Ammon's horn (tissue), 1 donor: ENCODE measurements around the gene CEP97.
"Not testable (repeated sequence)": the region's sequence is repeated elsewhere in the genome, so short reads cannot be mapped to it uniquely, and the experiment has no call there.

Experiments
- DNase-seq: peaks from one replicate; pipeline ENCODE4 v3.0.0-alpha.2; 2016; ENCODE audit warnings: low spot score

CEP97 gene

GRCh38 chr3:101703169-101703568, 21.2 kb upstream of the CEP97 start:
- DNase-seq, result no peak

DNA sequence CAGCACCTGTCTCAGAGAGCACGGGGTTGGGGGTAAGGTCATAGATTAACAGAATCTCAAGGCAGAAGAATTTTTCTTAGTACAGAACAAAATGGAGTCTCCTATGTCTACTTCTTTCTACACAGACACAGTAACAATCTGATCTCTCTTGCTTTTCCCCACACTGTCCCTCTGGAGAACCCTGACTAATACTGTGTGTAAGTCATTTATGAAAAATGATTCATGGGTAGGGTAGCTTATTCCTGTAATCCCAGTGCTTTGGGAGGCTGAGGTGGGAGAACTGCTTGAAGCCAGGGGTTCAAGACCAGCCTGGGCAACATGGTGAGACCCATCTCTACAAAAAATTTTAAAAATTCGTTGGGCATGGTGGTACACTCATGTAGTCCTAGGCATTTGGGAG, 19.8 kb upstream of the CEP97 start:
- not testable (repeated sequence) for DNase-seq

DNA sequence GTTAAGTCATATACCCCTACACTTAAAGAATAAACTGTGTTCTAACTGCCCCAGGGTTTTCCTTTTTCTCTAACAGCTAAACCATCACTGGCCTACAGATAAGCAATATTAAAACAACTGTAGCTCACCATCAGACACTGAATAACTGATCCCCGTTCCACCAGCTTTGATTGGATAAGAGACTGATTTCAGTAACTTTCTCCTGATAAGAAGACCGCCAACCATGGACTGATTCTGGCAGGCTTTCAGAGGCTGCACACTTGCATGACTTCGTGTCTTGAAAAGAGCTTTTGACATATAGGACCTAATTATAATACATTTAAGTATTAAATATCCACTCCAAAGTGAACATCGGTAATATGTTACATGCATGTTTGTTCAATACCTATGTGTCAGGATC, 15.3 kb upstream of the CEP97 start:
- no peak for DNase-seq

DNA sequence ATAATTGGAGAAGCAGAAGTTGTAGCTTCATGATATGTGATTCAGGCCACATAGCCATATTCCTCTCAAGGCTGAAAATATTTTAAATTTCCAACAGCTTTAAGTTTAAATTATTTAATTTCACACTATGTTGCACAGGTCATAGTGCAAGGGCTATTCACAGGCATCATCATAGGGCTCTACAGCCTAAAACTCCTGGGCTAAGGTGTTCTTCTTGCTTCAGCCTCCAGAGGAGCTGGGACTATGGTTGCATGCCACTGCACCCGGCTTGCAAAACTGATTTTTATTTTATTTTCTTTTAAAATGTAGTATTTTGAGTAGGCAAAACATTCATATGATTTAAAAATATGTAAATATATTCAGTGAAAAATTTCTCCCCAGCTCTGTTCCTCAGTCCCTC, 6.0 kb upstream of the CEP97 start:
- no peak for DNase-seq

- DNase-seq, result no peak
These were observed 4.7 kb upstream of the CEP97 start for GRCh38 chr3:101719604-101720185.

GRCh38 chr3:101720851-101721840, 3.3 kb upstream of the CEP97 start:
- DNase-seq, result no peak

GRCh38 chr3:101722394-101723173, 1.8 kb upstream of the CEP97 start:
- DNase-seq, result no peak

GRCh38 chr3:101725194-101725889, 928 bp downstream of the CEP97 start:
- peak; percentile 53 for DNase-seq

- no peak for DNase-seq
These were observed 1.5 kb downstream of the CEP97 start for GRCh38 chr3:101725890-101726275.

DNA sequence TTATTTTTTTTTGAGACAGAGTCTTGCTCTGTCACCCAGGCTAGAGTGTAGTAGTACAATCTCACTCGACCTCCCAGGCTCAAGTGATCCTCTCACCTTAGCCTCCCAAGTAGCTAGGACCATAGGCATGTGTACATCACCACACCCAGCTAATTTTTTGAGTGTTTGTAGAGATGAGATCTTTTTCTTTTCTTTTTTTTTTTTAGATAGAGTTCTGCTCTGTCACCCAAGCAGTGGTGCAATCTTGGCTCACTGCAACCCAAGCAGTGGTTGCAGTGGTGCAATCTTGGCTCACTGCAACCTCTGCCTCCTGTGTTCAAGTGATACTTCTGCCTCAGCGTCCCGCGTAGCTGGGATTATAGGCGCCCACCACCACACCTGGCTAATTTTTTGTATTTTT, 5.2 kb downstream of the CEP97 start:
- no peak for DNase-seq

GRCh38 chr3:101730839-101731238, 6.4 kb downstream of the CEP97 start:
- no peak for DNase-seq

GRCh38 chr3:101732240-101732641, 7.8 kb downstream of the CEP97 start:
- DNase-seq, result peak; percentile 86

GRCh38 chr3:101735833-101736232, 11.4 kb downstream of the CEP97 start:
- no peak for DNase-seq

- not testable (repeated sequence) for DNase-seq
These were observed 17.5 kb downstream of the CEP97 start for GRCh38 chr3:101741914-101742313.

- DNase-seq, result no peak
These were observed 20.4 kb downstream of the CEP97 start for GRCh38 chr3:101744811-101745210.

DNA sequence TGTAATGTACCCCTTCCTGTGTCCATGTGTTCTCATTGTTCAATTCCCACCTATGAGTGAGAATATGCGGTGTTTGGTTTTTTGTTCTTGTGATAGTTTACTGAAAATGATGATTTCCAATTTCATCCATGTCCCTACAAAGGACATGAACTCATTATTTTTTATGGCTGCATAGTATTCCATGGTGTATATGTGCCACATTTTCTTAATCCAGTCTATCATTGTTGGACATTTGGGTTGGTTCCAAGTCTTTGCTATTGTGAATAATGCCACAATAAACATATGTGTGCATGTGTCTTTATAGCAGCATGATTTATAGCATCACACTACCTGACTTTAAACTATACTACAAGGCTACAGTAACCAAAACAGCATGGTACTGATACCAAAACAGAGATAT, 21.5 kb downstream of the CEP97 start:
- DNase-seq, result not testable (repeated sequence)

DNA sequence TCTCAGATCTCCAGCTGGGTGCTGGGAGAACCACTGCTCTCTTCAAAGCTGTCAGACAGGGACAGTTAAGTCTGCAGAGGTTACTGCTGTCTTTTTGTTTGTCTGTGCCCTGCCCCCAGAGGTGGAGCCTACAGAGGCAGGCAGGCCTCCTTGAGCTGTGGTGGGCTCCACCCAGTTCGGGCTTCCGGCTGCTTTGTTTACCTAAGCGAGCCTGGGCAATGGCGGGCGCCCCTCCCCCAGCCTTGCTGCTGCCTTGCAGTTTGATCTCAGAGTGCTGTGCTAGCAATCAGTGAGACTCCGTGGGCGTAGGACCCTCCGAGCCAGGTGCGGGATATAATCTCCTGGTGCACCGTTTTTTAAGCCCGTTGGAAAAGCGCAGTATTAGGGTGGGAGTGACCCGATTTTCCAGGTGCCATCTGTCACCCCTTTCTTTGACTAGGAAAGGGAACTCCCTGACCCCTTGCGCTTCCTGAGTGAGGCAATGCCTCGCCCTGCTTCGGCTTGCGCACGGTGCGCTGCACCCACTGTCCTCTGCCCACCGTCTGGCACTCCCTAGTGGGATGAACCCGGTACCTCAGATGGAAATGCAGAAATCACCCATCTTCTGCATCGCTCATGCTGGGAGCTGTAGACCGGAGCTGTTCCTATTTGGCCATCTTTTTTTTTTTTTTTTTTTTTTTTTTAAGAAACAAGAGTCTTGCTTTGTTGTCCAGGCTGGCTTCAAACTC, 29.1 kb downstream of the CEP97 start:
- DNase-seq, result not testable (repeated sequence)

GRCh38 chr3:101758224-101758623, 33.8 kb downstream of the CEP97 start:
- peak; percentile 57 for DNase-seq

DNA sequence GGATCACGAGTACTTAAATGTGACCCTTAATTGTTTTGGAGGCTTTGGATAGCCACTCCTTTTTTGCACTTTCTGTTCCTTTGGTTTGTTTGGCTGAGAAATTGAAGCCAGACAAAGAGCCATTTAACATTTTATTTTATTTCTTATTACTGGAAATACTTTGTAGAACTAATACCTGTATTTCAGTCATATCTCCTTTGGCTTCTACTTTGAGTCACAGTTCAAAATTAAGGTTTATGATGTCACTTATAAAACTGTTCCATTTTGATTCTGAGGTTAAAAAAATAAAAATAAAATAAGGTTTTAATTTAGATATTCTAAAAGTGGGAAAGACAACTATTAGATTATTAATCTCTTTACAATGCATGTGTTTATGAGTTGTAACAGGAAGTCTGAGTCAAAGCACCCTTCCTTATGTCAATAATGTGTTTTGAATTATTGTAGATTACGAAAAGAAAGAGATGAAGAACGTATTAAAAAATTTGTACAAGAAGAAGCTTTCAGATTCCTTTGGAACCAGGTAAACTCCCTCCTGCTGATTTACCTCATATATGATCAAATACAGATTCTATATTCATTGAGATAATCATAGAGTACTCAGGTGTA, 37.7 kb downstream of the CEP97 start:
- DNase-seq, result no peak

DNA sequence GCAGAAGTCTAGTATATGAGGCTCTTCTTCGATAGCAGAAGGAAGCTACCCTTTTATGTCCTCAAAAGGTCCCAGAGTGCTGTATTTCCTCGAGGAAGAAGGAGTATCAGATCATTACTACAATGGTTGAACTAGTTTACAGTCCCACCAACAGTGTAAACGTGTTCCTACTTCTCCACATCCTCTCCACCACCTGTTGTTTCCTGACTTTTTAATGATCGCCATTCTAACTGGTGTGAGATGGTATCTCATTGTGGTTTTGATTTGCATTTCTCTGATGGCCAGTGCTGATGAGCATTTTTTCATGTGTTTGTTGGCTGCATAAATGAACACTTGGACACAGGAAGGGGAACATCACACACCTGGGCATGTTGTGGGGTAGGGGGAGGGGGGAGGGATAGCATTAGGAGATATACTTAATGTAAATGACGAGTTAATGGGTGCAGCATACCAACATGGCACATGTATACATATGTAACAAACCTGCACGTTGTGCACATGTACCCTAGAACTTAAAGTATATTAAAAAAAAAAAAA, 53.4 kb downstream of the CEP97 start:
- not testable (repeated sequence) for DNase-seq
